Measurements from ENCODE around the gene FEZ2. TPM values are rescaled to one million over a fixed set of nuclear protein-coding genes. Genes with fewer than 3 reads are reported as not detected.

The FEZ2 gene
- polyA plus RNA-seq, 2 of the 4 experiments (the other 2 are of a cell fraction): 52.5 to 124 TPM

DNA sequence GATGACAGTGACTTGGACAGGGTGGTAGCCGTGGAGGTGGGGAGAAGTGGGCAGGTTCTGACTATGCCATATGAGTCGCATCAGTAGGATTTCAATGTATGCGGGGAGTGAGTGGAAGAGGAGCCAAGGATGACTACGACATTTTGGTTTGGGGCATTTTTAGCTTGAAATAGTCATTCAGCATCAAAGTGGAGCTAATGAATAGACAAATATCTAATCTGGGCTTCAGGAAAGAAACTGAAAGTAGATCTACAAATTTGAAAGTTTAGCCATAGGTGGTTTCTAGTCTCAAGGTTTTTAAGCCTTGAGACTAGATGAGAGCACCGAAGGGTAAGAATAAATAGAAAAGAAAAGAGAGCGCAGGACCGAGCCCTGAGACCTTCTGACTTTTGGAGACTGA lies 58.3 kb downstream of the FEZ2 start:
- H3K27ac ChIP-seq: peak overlapping the region in 1 of 2 experiments; percentile 0; a peak in 2 of 6 replicates
- DNase-seq (ENCODE audit: low read depth in 1 of 2, low spot score in 1 of 2) (no peak), ATAC-seq (peak in 1 of 2 experiments; percentile 15; a peak in 3 of 6 replicates), FAIRE-seq (no peak)
- peaks cover 16% of the 10 kb centered on the region for H3K4me1 ChIP-seq
- ChIA-PET CTCF (interaction anchor here (1.2 to 4.8 kb wide), 4 partner anchors 9 to 187 kb away, joined by 3 to 18 read pairs (median 6); no protein-coding TSS in a partner anchor), POLR2A (no interaction called here)
- no peak overlapping the region for H3K4me3 ChIP-seq
- TF ChIP-seq RAD21 (conservative IDR thresholded peaks at IDR 0.05 in 1 of 2, IDR thresholded peaks at IDR 0.05 in 1 of 2): no peak
- TF ChIP-seq EHMT2 (IDR thresholded peaks at IDR 0.05; ENCODE audit: low read depth): no peak
- no peak for TF ChIP-seq MAFK (IDR thresholded peaks at IDR 0.05; ENCODE audit: partially characterized antibody)
- TF ChIP-seq CHD4 (IDR thresholded peaks at IDR 0.05; ENCODE audit: borderline replicate concordance): no peak
- no peak for TF ChIP-seq FOSB (CRISPR knock-in tag; IDR thresholded peaks at IDR 0.05)
- TF ChIP-seq MAZ (IDR thresholded peaks at IDR 0.05; ENCODE audit: borderline replicate concordance, low read depth, low read length): no peak
- TF ChIP-seq, protein P1, sequence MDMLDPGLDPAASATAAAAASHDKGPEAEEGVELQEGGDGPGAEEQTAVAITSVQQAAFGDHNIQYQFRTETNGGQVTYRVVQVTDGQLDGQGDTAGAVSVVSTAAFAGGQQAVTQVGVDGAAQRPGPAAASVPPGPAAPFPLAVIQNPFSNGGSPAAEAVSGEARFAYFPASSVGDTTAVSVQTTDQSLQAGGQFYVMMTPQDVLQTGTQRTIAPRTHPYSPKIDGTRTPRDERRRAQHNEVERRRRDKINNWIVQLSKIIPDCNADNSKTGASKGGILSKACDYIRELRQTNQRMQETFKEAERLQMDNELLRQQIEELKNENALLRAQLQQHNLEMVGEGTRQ (IDR thresholded peaks at IDR 0.05): no peak
- no peak for TF ChIP-seq POLR2A (IDR thresholded peaks at IDR 0.05; ENCODE audit: low read length)
- H3K9me3 ChIP-seq: no peaks in the 10 kb centered on the region
- 72% methylated on average over 7 of the region's 7 CpGs for WGBS (ENCODE audit: missing lambda C conversion rate)
- no peak overlapping the region for H3K4me2 ChIP-seq

DNA sequence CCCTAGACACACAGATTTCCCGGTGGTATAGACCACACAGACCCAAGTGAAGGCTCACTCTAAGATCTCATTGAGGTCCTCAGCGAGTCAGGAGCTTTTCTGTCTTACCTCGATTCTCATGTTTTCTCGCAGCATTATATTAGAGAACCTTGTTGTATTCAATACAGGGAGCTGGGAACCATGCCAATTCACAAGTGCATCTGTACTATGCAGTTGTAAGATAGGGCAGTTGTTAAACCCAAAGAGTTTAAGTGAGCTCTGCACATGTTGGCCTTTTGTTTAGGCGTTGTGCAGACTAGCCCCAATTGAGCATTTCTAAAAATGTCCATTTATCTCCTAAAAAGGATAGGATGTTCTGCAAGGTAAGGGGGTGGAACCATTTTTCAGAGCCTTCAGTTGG lies 59.6 kb downstream of the FEZ2 start:
- Histone ChIP-seq H3K9me3 (no peaks in the 10 kb centered on the region), H3K4me2 (no peak overlapping the region), H3K27ac (no peak overlapping the region), H3K4me3 (no peak overlapping the region), H3K4me1 (peaks cover 16% of the 10 kb centered on the region)
- ChIA-PET CTCF (interaction anchor here (0.9 to 4.8 kb wide), 3 partner anchors 15 to 126 kb away, joined by 3 to 18 read pairs (median 5); no protein-coding TSS in a partner anchor), POLR2A (no interaction called here)
- no peak for FAIRE-seq
- TF ChIP-seq BHLHE40 (IDR thresholded peaks at IDR 0.05; ENCODE audit: low read depth, low read length) (no peak), ZFP36 (IDR thresholded peaks at IDR 0.05; ENCODE audit: borderline replicate concordance, partially characterized antibody) (no peak), JUN (IDR thresholded peaks at IDR 0.05) (no peak), CBX2 (IDR thresholded peaks at IDR 0.05; ENCODE audit: borderline replicate concordance, low read depth) (no peak), HEYL (CRISPR knock-in tag; IDR thresholded peaks at IDR 0.05) (no peak), RNF2 (IDR thresholded peaks at IDR 0.05; ENCODE audit: borderline replicate concordance, low read depth) (no peak), NPAS2 (CRISPR knock-in tag; IDR thresholded peaks at IDR 0.05; ENCODE audit: borderline replicate concordance) (no peak), ESRRA (IDR thresholded peaks at IDR 0.05; ENCODE audit: borderline replicate concordance, low read length) (no peak), TP53 (CRISPR knock-in tag; IDR thresholded peaks at IDR 0.05) (no peak), POLR2AphosphoS2 (conservative IDR thresholded peaks at IDR 0.05; ENCODE audit: low read length) (no peak), TFCP2L1 (CRISPR knock-in tag; IDR thresholded peaks at IDR 0.05) (no peak), ELK1 (IDR thresholded peaks at IDR 0.05; ENCODE audit: low read depth, low read length) (no peak), HOXB13 (CRISPR knock-in tag; IDR thresholded peaks at IDR 0.05; ENCODE audit: low read depth) (no peak)
- TF ChIP-seq, protein P1 (IDR thresholded peaks at IDR 0.05): no peak
- 94% methylated on average over 5 of the region's 5 CpGs for WGBS (ENCODE audit: missing lambda C conversion rate)
- ATAC-seq: no peak
- DNase-seq (ENCODE audit: low read depth in 1 of 2, low spot score in 1 of 2): no peak

GRCh38 chr2:36536776-36537175 lies 61.2 kb downstream of the FEZ2 start:
- CTCF ChIA-PET: interaction anchor here (0.6 to 4.8 kb wide), 6 partner anchors 10 to 128 kb away, joined by 3 to 18 read pairs (median 4); no protein-coding TSS in a partner anchor
- Histone ChIP-seq H3K27ac (no peak overlapping the region), H3K4me3 (no peak overlapping the region), H3K4me1 (peaks cover 16% of the 10 kb centered on the region), H3K9me3 (no peaks in the 10 kb centered on the region), H3K4me2 (no peak overlapping the region)
- 88% methylated on average over 3 of the region's 3 CpGs for WGBS (ENCODE audit: missing lambda C conversion rate)
- TF ChIP-seq RCOR1 (IDR thresholded peaks at IDR 0.05; ENCODE audit: low read depth, low read length): no peak
- TF ChIP-seq CBX2 (IDR thresholded peaks at IDR 0.05; ENCODE audit: borderline replicate concordance, low read depth): no peak
- no peak for TF ChIP-seq CHD4 (IDR thresholded peaks at IDR 0.05; ENCODE audit: borderline replicate concordance)
- TF ChIP-seq BHLHE40 (IDR thresholded peaks at IDR 0.05; ENCODE audit: low read depth, low read length): no peak
- TF ChIP-seq REST (IDR thresholded peaks at IDR 0.05): no peak
- TF ChIP-seq CHD2 (IDR thresholded peaks at IDR 0.05; ENCODE audit: low read length, partially characterized antibody): no peak
- TF ChIP-seq RFX5 (IDR thresholded peaks at IDR 0.05): no peak
- FAIRE-seq (no peak), ATAC-seq (no peak), DNase-seq (ENCODE audit: low read depth in 1 of 2, low spot score in 1 of 2) (no peak)
- POLR2A ChIA-PET: no interaction called here

Data from A549 (cell line).